Measurements from ENCODE around the gene ZGPAT.
A peak's percentile ranks its signal among the peaks of the same experiment; 100 is the strongest.

Gene ZGPAT

DNA sequence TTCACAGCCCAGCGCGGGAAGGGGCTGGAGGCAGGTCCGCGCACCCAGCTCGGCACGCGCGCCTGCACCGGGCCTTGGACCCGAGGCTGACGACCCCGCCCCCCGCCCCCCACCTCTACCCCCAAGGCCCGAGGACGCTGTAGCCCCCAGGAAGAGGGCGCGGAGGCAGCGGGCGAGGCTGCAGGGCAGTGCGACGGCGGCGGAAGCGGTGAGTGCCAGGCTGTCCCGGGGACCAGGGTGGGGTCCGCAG lies 29.8 kb downstream of the ZGPAT start:
- DNase-seq (ENCODE audit: low read depth) = no peak
- peak overlapping the region; percentile 69 for H3K4me3 ChIP-seq (ENCODE audit: low read depth, low read length)
- TF ChIP-seq, protein P1, sequence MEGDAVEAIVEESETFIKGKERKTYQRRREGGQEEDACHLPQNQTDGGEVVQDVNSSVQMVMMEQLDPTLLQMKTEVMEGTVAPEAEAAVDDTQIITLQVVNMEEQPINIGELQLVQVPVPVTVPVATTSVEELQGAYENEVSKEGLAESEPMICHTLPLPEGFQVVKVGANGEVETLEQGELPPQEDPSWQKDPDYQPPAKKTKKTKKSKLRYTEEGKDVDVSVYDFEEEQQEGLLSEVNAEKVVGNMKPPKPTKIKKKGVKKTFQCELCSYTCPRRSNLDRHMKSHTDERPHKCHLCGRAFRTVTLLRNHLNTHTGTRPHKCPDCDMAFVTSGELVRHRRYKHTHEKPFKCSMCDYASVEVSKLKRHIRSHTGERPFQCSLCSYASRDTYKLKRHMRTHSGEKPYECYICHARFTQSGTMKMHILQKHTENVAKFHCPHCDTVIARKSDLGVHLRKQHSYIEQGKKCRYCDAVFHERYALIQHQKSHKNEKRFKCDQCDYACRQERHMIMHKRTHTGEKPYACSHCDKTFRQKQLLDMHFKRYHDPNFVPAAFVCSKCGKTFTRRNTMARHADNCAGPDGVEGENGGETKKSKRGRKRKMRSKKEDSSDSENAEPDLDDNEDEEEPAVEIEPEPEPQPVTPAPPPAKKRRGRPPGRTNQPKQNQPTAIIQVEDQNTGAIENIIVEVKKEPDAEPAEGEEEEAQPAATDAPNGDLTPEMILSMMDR (IDR thresholded peaks at IDR 0.05; ENCODE audit: insufficient read depth, low read depth, low read length, missing control alignments) = no peak

DNA sequence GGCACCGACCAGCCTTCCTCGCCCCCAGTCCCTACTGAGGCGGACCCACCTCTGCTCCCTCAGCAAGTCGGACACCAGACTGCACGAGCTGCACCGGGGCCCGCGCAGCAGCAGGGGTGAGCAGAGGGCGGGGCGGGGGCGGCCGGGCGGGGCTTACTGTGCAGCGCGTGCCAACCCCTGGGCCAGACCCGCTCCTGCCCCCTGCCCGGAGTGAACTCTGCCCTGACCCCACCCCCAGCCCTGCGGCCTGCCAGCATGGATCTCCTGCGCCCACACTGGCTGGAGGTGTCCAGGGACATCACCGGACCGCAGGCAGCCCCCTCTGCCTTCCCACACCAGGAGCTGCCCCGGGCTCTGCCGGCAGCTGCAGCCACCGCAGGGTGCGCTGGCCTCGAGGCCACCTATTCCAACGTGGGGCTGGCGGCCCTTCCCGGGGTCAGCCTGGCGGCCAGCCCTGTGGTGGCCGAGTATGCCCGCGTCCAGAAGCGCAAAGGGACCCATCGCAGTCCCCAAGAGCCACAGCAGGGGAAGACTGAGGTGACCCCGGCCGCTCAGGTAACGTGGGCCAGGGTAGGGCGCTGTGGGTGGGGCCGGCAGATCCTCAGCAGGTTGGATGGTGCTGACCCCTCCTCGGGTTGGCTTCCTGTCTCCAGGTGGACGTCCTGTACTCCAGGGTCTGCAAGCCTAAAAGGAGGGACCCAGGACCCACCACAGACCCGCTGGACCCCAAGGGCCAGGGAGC lies 30.3 kb downstream of the ZGPAT start:
- TF ChIP-seq, protein P1 (IDR thresholded peaks at IDR 0.05; ENCODE audit: insufficient read depth, low read depth, low read length, missing control alignments) = no peak
- DNase-seq (ENCODE audit: low read depth) = peak; percentile 70
- peak overlapping the region; percentile 69 for H3K4me3 ChIP-seq (ENCODE audit: low read depth, low read length)

DNA sequence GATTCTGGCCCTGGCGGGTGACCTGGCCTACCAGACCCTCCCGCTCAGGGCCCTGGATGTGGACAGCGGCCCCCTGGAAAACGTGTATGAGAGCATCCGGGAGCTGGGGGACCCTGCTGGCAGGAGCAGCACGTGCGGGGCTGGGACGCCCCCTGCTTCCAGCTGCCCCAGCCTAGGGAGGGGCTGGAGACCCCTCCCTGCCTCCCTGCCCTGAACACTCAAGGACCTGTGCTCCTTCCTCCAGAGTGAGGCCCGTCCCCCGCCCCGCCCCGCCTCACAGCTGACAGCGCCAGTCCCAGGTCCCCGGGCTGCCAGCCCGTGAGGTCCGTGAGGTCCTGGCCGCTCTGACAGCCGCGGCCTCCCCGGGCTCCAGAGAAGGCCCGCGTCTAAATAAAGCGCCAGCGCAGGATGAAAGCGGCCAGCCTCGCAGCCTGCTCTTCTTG lies 30.9 kb downstream of the ZGPAT start:
- peak overlapping the region; percentile 69 for H3K4me3 ChIP-seq (ENCODE audit: low read depth, low read length)
- DNase-seq (ENCODE audit: low read depth) = peak; percentile 48
- TF ChIP-seq, protein P1 (IDR thresholded peaks at IDR 0.05; ENCODE audit: insufficient read depth, low read depth, low read length, missing control alignments) = no peak

DNA sequence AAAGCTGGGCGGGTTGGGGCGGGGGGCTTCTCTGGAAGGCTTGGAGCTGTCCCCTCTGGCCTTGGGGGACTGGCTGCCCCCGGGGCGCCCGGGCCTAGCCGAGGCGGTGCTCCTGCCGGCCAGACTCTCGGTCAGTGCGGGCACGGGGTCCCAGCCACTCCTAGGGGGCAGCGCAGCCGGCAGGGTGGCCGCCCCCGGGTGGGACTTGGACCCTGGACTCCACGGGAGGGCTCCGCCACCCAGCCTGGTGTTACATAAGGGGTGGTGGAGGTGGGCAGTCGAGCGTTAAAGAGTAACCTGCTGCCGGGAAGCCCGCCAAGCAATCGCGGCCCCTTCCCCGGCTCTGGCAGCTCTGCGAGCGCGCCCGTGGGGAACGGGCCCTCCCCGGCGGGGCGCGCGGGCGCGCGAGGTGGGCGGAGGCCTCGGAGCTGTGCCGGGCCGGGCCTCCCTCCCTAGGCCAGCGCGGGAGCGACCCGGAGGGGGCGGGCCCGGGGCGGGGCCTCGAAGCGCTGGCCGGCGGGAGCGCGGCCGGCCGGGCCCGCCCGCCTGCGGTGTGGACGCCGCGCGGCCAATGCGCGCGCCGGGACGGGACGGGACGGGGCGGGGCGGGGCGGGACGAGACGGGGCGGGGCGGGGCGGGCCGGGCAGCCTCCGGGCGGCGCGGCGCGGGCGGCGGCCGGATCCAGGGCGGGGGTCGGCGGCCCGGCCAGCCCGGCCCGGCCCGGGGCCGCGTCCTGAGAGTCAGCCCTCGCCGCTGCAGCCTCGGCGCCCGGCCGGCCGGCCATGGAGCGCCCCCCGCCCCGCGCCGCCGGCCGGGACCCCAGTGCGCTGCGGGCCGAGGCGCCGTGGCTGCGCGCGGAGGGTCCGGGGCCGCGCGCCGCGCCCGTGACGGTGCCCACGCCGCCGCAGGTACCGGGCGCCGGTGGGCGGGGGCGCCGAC lies 31.6 kb downstream of the ZGPAT start, which contains the start of gene SLC2A4RG:
Gene SLC2A4RG, plus strand, starts transcription at position 647 of the 940 bp plus-strand sequence. Its CDS starts 137 bp downstream, at position 784.
- H3K4me3 ChIP-seq (ENCODE audit: low read depth, low read length) = peak within 1 kb of the TSS; percentile 69
- DNase-seq (ENCODE audit: low read depth) = peak; percentile 88
- TF ChIP-seq, protein P1 (IDR thresholded peaks at IDR 0.05; ENCODE audit: insufficient read depth, low read depth, low read length, missing control alignments) = no peak

DNA sequence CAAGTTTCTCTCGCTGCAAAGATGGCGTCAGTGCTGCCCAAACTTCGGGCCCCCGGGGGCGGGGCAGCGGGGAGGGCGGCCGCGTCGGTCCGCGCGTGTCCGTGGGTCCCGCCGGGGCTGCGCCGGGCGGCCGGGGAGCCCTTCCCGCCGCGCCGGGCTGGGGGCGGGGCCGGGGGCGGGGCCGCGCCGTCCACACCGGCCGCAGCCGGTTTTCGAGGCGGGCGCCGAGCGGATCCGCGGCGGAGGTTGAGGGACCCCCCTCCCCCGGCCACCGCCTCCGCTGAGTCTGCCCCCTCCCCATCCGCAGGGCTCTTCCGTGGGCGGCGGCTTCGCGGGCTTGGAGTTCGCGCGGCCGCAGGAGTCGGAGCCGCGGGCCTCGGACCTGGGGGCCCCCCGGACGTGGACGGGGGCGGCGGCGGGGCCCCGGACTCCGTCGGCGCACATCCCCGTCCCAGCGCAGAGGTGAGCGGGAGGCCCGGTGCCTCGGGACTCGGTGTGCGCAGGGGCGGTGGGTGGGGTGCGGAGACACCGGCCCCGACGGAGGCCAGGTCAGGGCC lies 32.3 kb downstream of the ZGPAT start:
- peak; percentile 60 for DNase-seq (ENCODE audit: low read depth)
- TF ChIP-seq, protein P1 (IDR thresholded peaks at IDR 0.05; ENCODE audit: insufficient read depth, low read depth, low read length, missing control alignments) = no peak
- H3K4me3 ChIP-seq (ENCODE audit: low read depth, low read length) = peak overlapping the region; percentile 63

DNA sequence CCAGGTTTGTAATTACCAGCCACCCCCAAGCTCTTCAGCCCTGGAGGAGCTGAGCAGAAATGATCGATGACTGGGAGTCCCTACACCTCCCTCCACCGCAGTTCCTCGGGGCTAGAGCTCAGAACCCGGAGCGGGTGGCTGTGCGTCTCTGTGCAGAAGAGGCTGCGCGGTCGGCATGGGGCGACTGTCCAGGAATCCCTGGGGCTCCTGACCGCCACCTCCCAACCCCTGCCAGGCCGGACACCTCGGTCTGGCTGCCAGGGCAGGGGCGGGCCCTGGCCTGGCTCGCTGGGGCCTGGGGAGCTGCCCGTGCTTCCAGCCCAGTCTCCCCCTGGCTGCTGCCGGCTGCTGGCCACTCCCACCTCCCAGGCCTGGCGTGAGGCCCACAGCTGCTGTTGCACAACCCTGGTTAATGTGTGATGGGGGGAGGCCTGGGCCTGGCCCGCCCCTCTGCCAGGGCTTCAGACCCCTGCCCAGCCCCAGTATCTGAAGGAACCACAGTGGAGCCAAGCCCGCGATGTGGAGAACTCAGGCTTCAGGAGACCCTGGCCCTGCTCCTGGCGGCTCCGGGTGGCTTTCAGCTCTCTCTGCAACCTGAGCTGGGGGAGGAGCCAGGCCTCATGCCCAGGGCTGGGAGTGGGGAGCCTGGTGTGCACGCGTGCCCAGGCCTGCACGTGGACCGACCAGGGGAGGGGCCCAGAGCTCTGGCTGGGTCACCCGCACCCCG lies 33.0 kb downstream of the ZGPAT start:
- TF ChIP-seq, protein P1 (IDR thresholded peaks at IDR 0.05; ENCODE audit: insufficient read depth, low read depth, low read length, missing control alignments) = no peak
- DNase-seq (ENCODE audit: low read depth) = peak; percentile 49
- peak overlapping the region; percentile 63 for H3K4me3 ChIP-seq (ENCODE audit: low read depth, low read length)
